ENCODE results near the gene CCN2. TPM values are rescaled to one million over a fixed set of nuclear protein-coding genes. Genes with fewer than 3 reads are reported as not detected.

CCN2 gene
- total RNA-seq, 2 experiments from 2014 or later, result 0.36 TPM; not detected in 1

GRCh38 chr6:131960371-131961133 lies 9.4 kb upstream of the CCN2 start:
- no peaks in the 10 kb centered on the region for H3K36me3 ChIP-seq (ENCODE audit: insufficient read depth, low read length)
- no peak for TF ChIP-seq EZH2phosphoT487 (IDR thresholded peaks at IDR 0.05; ENCODE audit: borderline replicate concordance, low read depth, low read length)
- peak; percentile 76 for TF ChIP-seq CTCF (conservative IDR thresholded peaks at IDR 0.05; ENCODE audit: low read length)
- no peaks in the 10 kb centered on the region for H3K4me1 ChIP-seq (ENCODE audit: insufficient read depth, low read length, poor library complexity, severe bottlenecking)
- BruUV-seq (replicated peaks), result no TSS peak
- ChIA-PET CTCF (ENCODE audit: unreplicated experiment) (interaction anchor here (1.0 kb wide), 1 partner anchor 299 kb away, joined by 3 read pairs; no protein-coding TSS in a partner anchor), POLR2A (interaction anchor here (0.8 to 0.9 kb wide), 3 partner anchors 58 to 299 kb away, joined by 3 read pairs; no protein-coding TSS in a partner anchor)
- no peak overlapping the region for H3K4me2 ChIP-seq (ENCODE audit: low read length)
- no peaks in the 10 kb centered on the region for H3K9me3 ChIP-seq (ENCODE audit: low read length)
- no peak overlapping the region for H3K4me3 ChIP-seq (ENCODE audit: low read depth, low read length, poor library complexity, severe bottlenecking)
- no peak overlapping the region for H3K27ac ChIP-seq (ENCODE audit: low read depth, low read length, poor library complexity, severe bottlenecking)
- DNase-seq (ENCODE audit: low spot score), result peak; percentile 6
- peak overlapping the region; percentile 22; the same call in 1 of the 2 replicates for H2AFZ ChIP-seq (ENCODE audit: low read length)
- no peaks in the 10 kb centered on the region for H3K79me2 ChIP-seq (ENCODE audit: insufficient read depth, low read depth, low read length)
- intact Hi-C loops (cut with micrococcal nuclease; ENCODE audit: unreplicated experiment), result no loop called here
- H4K20me1 ChIP-seq (ENCODE audit: insufficient read depth, low read length), result no peaks in the 10 kb centered on the region; the same call in 1 of the 2 replicates
- no peaks in the 10 kb centered on the region for H3K9me2 ChIP-seq (ENCODE audit: insufficient read depth, low read length)

- Histone ChIP-seq H3K79me2 (ENCODE audit: insufficient read depth, low read depth, low read length) (no peaks in the 10 kb centered on the region), H3K4me2 (ENCODE audit: low read length) (no peak overlapping the region), H4K20me1 (ENCODE audit: insufficient read depth, low read length) (no peaks in the 10 kb centered on the region), H3K36me3 (ENCODE audit: insufficient read depth, low read length) (no peaks in the 10 kb centered on the region), H3K9me2 (ENCODE audit: insufficient read depth, low read length) (no peaks in the 10 kb centered on the region), H3K4me1 (ENCODE audit: insufficient read depth, low read length, poor library complexity, severe bottlenecking) (no peaks in the 10 kb centered on the region), H3K9me3 (ENCODE audit: low read length) (no peaks in the 10 kb centered on the region), H3K4me3 (ENCODE audit: low read depth, low read length, poor library complexity, severe bottlenecking) (no peak overlapping the region), H3K27ac (ENCODE audit: low read depth, low read length, poor library complexity, severe bottlenecking) (no peak overlapping the region), H2AFZ (ENCODE audit: low read length) (no peak overlapping the region)
- DNase-seq (ENCODE audit: low spot score), result no peak
- intact Hi-C loops (cut with micrococcal nuclease; ENCODE audit: unreplicated experiment), result no loop called here
- TF ChIP-seq EZH2phosphoT487 (IDR thresholded peaks at IDR 0.05; ENCODE audit: borderline replicate concordance, low read depth, low read length) (no peak), CTCF (conservative IDR thresholded peaks at IDR 0.05; ENCODE audit: low read length) (no peak)
- BruUV-seq (replicated peaks), result no TSS peak
- ChIA-PET CTCF (ENCODE audit: unreplicated experiment) (no interaction called here), POLR2A (interaction anchor here (0.6 to 1.0 kb wide), 4 partner anchors 12 to 1221 kb away, joined by 3 to 8 read pairs (median 3); no protein-coding TSS in a partner anchor)
Observed at GRCh38 chr6:131958542-131959470, 7.6 kb upstream of the CCN2 start.

All from OCI-LY7 (cell line).